ENCODE data around the gene YES1.

Gene YES1

GRCh38 chr18:849021-849420, 37.0 kb upstream of the YES1 start:
- TF ChIP-seq CTCF (conservative IDR thresholded peaks at IDR 0.05; ENCODE audit: low read depth, low read length) = no peak
- no peak overlapping the region for H3K27ac ChIP-seq
- no peak overlapping the region for H3K9ac ChIP-seq
- no peak overlapping the region for H3K4me2 ChIP-seq
- H3K4me1 ChIP-seq (ENCODE audit: low read depth, poor library complexity, severe bottlenecking) = no peaks in the 10 kb centered on the region
- no peaks in the 10 kb centered on the region for H3K27me3 ChIP-seq (ENCODE audit: insufficient read depth, low read depth)
- no peak overlapping the region for H2AFZ ChIP-seq (ENCODE audit: low read depth)
- H3K36me3 ChIP-seq (ENCODE audit: insufficient read depth) = no peaks in the 10 kb centered on the region
- H4K20me1 ChIP-seq (ENCODE audit: insufficient read depth) = no peaks in the 10 kb centered on the region
- H3K79me2 ChIP-seq (ENCODE audit: insufficient read depth, low read depth) = no peaks in the 10 kb centered on the region
- H3K4me3 ChIP-seq (IDR thresholded peaks at IDR 0.05; ENCODE audit: insufficient read depth, low read depth, low read length) = no peak overlapping the region

GRCh38 chr18:848062-848861, 36.2 kb upstream of the YES1 start:
- Histone ChIP-seq H3K4me2 (no peak overlapping the region), H2AFZ (ENCODE audit: low read depth) (no peak overlapping the region), H4K20me1 (ENCODE audit: insufficient read depth) (no peaks in the 10 kb centered on the region), H3K27me3 (ENCODE audit: insufficient read depth, low read depth) (no peaks in the 10 kb centered on the region), H3K79me2 (ENCODE audit: insufficient read depth, low read depth) (no peaks in the 10 kb centered on the region), H3K4me1 (ENCODE audit: low read depth, poor library complexity, severe bottlenecking) (no peaks in the 10 kb centered on the region), H3K27ac (no peak overlapping the region), H3K36me3 (ENCODE audit: insufficient read depth) (no peaks in the 10 kb centered on the region), H3K9ac (no peak overlapping the region), H3K4me3 (IDR thresholded peaks at IDR 0.05; ENCODE audit: insufficient read depth, low read depth, low read length) (no peak overlapping the region)
- no peak for TF ChIP-seq CTCF (conservative IDR thresholded peaks at IDR 0.05; ENCODE audit: low read depth, low read length)

GRCh38 chr18:845152-845819, 33.2 kb upstream of the YES1 start:
- Histone ChIP-seq H2AFZ (ENCODE audit: low read depth) (no peak overlapping the region), H3K36me3 (ENCODE audit: insufficient read depth) (no peaks in the 10 kb centered on the region), H3K4me3 (IDR thresholded peaks at IDR 0.05; ENCODE audit: insufficient read depth, low read depth, low read length) (no peak overlapping the region), H4K20me1 (ENCODE audit: insufficient read depth) (no peaks in the 10 kb centered on the region), H3K4me2 (no peak overlapping the region), H3K79me2 (ENCODE audit: insufficient read depth, low read depth) (no peaks in the 10 kb centered on the region), H3K27me3 (ENCODE audit: insufficient read depth, low read depth) (no peaks in the 10 kb centered on the region), H3K9ac (no peak overlapping the region), H3K27ac (no peak overlapping the region), H3K4me1 (ENCODE audit: low read depth, poor library complexity, severe bottlenecking) (no peaks in the 10 kb centered on the region)
- no peak for TF ChIP-seq CTCF (conservative IDR thresholded peaks at IDR 0.05; ENCODE audit: low read depth, low read length)

- no peak overlapping the region for H3K27ac ChIP-seq
- H3K4me2 ChIP-seq = no peak overlapping the region
- no peaks in the 10 kb centered on the region for H3K36me3 ChIP-seq (ENCODE audit: insufficient read depth)
- no peaks in the 10 kb centered on the region for H3K27me3 ChIP-seq (ENCODE audit: insufficient read depth, low read depth)
- no peak overlapping the region for H3K9ac ChIP-seq
- no peak for TF ChIP-seq CTCF (conservative IDR thresholded peaks at IDR 0.05; ENCODE audit: low read depth, low read length)
- H3K79me2 ChIP-seq (ENCODE audit: insufficient read depth, low read depth) = no peaks in the 10 kb centered on the region
- H3K4me3 ChIP-seq (IDR thresholded peaks at IDR 0.05; ENCODE audit: insufficient read depth, low read depth, low read length) = no peak overlapping the region
- H3K4me1 ChIP-seq (ENCODE audit: low read depth, poor library complexity, severe bottlenecking) = peaks cover 5% of the 10 kb centered on the region
- no peak overlapping the region for H2AFZ ChIP-seq (ENCODE audit: low read depth)
- no peaks in the 10 kb centered on the region for H4K20me1 ChIP-seq (ENCODE audit: insufficient read depth)
These were observed 29.8 kb upstream of the YES1 start for GRCh38 chr18:841647-842370.
